Omental fat pad (tissue), 4 donors: ENCODE data around the gene OPA3. TPM values are rescaled to one million over a fixed set of nuclear protein-coding genes. Genes with fewer than 3 reads are reported as not detected.
"Not testable (repeated sequence)": the region's sequence is repeated elsewhere in the genome, so short reads cannot be mapped to it uniquely, and the experiment has no call there.

Experiments used
- ATAC-seq: fragments of 150-250 bp; one replicate; pipeline ENCODE4 v1.9.1; 2016; ENCODE audit warnings: mild to moderate bottlenecking, moderate library complexity; ENCODE audit not compliant: low FRiP score
- DNase-seq: peaks from one replicate; pipeline ENCODE4 v3.0.0-alpha.2; 2019; ENCODE audit warnings: low spot score
- total RNA-seq, 4 donors: library from RNA; depleted of rRNA; stranded (reverse); fragments of >200 nt; gene quantifications; one replicate each; pipeline ENCODE4 v1.1.0, GENCODE V29; 2016
- TF ChIP-seq, protein P1 (sequence below), 3 donors: fragments of 450-650 bp; IDR thresholded peaks; one replicate each; pipeline ENCODE4 v1.5.1; 2016 to 2017; ENCODE audit warnings: antibody characterized with exemption in 3 of 3, mild to moderate bottlenecking in 3 of 3, moderate library complexity in 2 of 3

Gene OPA3
- total RNA-seq, 4 donors from 2014 or later, result 6.3 to 15.5 (median 11.1) TPM

DNA sequence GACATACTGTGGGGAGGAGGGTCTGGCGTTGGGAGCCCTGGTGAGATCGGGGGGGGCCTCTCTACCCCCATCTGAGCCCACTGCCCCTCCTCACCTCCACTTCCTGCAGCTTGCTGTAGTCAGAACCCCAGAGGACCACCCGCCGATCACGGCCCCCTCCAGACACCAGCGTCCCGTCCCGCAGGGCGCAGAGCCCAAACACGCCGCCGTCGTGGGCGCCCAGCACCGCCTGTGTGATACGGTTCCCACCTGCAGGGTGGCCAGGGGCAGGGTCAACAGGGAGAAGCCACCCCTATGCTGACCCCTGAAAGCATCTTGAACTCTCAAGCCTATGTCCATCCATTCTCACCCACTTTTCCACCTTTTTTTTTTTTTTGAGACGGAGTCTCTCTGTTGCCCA lies 36.8 kb upstream of the OPA3 start:
- ATAC-seq (no peak), DNase-seq (no peak)
- TF ChIP-seq, protein P1, sequence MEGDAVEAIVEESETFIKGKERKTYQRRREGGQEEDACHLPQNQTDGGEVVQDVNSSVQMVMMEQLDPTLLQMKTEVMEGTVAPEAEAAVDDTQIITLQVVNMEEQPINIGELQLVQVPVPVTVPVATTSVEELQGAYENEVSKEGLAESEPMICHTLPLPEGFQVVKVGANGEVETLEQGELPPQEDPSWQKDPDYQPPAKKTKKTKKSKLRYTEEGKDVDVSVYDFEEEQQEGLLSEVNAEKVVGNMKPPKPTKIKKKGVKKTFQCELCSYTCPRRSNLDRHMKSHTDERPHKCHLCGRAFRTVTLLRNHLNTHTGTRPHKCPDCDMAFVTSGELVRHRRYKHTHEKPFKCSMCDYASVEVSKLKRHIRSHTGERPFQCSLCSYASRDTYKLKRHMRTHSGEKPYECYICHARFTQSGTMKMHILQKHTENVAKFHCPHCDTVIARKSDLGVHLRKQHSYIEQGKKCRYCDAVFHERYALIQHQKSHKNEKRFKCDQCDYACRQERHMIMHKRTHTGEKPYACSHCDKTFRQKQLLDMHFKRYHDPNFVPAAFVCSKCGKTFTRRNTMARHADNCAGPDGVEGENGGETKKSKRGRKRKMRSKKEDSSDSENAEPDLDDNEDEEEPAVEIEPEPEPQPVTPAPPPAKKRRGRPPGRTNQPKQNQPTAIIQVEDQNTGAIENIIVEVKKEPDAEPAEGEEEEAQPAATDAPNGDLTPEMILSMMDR (IDR thresholded peaks at IDR 0.05), result no peak

DNA sequence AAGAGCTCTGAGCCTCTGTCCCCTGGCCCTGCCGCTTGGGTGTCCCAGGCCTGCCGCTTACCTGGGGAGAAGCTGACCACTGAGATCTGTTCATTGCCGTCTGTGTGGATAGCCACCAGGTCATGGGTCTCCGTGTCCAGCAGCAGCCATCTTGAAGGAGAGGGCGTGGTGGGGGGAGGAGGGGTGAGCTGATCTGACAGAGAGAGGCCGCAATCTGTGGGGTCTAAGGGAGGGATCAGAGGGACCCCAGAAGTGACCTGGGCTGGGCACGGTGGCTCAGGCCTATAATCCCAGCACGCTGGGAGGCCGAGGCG lies 32.1 kb upstream of the OPA3 start:
- no peak for DNase-seq
- TF ChIP-seq, protein P1 (IDR thresholded peaks at IDR 0.05), result no peak
- ATAC-seq, result no peak

DNA sequence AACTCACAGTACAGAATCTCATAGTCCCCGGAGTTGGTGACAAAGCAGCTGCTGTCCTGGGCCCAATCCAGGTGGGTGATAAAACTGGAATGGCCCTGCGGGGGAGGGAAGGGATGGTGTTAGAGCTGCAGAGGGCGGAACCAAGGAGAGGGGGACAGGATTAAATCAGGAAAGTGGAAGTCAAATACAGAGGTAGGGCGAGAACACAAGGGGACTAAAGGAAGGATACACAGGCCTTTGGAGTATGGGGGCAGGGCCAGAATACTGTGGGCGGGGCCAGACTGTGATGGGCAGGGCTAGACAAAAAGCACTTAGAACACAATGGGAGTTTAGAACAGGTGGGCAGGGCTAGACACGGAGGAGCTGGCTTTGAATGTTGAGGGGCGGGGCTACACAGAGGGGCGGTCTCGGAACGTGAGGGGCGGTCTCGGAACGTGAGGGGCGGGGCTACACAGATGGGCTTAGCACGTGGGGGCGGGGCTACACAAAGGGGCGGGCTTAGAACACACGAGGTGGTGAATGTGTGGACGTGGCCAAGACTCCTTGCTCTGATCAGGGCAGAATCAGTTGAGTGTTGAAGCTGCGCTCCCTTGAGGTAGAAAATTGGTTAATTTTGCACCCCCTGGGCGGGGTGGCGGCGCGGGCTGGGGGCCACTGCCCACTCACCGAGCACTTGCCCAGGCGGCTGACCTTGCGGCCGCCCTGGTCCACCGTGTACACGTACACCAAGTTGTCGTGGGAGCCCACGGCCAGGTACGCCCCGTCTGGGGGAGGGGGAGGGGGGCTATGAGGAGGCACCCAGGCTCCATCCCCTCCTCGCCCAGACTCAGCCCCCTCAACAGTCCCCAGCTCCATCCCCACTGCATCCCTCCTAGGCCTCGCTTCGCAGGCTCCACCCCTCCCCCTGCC lies 31.4 kb upstream of the OPA3 start:
- ATAC-seq (peak; percentile 61), DNase-seq (peak; percentile 61)
- TF ChIP-seq, protein P1 (IDR thresholded peaks at IDR 0.05), result no peak

DNA sequence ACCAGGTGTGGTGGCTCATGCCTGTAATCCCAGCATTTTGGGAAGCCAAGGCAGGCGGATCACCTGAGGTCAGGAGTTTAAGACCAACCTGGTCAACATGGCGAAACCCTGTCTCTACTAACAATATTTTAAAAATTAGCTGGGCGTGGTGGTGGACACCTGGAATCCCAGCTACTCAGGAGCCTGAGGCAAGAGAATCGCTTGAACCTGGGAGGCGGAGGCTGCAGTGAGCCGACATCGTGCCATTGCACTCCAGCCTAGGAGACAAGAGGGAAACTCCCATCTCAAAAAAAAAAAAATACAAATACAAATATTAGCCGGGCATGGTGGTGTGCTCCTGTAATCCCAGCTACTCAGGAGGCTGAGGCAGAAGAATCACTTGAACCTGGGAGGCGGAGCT lies 30.5 kb upstream of the OPA3 start:
- ATAC-seq, result not testable (repeated sequence)

DNA sequence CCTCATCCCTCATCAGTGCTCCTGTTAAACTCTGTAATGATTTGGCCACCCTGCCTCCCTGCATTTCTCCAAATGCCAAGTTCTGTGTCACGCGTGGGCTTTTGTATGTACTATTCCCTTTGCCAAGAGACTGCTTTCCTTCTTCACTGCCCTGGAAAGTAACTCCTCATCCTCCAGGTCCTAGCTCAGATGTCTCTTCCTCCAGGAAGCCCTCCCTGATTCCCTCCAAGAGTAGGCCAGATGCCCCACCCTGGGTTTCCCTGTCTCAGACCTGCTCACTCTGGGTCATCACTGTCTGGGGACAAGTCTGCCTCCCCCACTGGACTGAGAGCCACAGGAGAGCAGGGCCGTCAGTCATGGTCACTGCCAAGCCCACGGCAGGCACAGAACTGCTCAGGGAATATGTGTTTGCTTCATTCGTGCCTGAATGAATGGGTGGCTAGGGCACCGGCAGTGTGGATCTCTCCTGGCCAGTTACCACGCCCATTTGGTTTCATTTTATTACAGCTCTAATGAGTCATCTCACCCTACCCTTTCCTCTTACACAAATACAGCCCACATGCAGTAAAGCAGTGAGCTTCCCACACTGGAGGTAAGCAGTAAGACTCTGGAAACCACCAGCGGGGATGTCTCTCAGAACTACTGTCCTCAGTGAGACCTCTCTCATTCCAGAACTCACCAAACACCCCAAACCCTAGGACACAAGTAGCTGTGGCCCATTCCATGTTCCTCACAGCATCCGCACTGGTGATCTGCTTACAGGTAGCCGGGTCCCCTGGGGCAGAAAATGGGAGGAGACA lies 29.5 kb upstream of the OPA3 start:
- DNase-seq (no peak), ATAC-seq (peak; percentile 90)
- TF ChIP-seq, protein P1 (IDR thresholded peaks at IDR 0.05), result no peak

More for the DNA sequence above, 30.5 kb upstream of the OPA3 start:
- DNase-seq, result not testable (repeated sequence)

DNA sequence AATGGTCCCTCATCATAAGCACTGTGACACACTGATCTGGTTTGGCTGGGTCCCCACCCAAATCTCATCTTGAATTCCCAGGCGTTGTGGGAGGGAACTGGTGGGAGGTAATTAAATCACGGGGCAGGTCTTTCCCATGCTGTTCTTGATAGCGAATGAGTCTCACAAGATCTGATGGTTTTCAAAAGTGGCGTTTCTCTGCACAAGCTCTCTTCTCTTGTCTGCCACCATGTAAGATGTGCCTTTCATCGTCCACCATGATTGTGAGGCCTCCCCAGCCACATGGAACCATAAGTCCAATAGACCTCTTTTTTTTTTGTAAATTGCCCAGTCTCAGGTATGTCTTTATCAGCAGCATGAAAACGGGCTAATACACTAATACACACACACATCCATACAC lies 24.3 kb upstream of the OPA3 start:
- ATAC-seq, result no peak

More for the DNA sequence above, 24.3 kb upstream of the OPA3 start:
- TF ChIP-seq, protein P1 (IDR thresholded peaks at IDR 0.05), result no peak
- DNase-seq, result no peak
